ENCODE data around the gene VAV2.
A peak's percentile ranks its signal among the peaks of the same experiment; 100 is the strongest.

VAV2 gene

DNA sequence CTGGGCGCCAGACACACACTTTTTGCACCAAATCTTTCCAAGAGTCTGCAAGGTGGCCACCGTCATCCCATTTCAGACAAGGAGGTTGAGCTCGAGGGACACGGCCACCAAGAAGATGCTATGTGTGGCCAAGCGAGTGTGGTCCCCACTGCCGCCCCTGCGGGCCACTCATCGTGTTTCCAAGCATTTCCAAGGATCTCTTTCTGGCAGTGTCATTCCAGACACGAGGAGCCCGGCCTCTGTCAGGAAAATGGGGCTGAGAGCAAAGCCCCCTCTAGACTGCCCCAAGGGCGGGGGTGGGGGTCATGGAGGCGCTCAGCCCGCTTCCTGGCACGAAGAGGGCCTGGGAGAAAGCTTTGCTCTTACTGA lies 10.6 kb downstream of the VAV2 start:
- no peak overlapping the region for H3K4me3 ChIP-seq (ENCODE audit: low read depth, low read length)
- no peak for TF ChIP-seq CTCF (IDR thresholded peaks at IDR 0.05; ENCODE audit: low read depth, low read length)

GRCh38 chr9:133980864-133981588 lies 11.1 kb downstream of the VAV2 start:
- no peak for TF ChIP-seq CTCF (IDR thresholded peaks at IDR 0.05; ENCODE audit: low read depth, low read length)
- H3K4me3 ChIP-seq (ENCODE audit: low read depth, low read length) = no peak overlapping the region

GRCh38 chr9:133979921-133980863 lies 11.9 kb downstream of the VAV2 start:
- no peak overlapping the region for H3K4me3 ChIP-seq (ENCODE audit: low read depth, low read length)
- TF ChIP-seq CTCF (IDR thresholded peaks at IDR 0.05; ENCODE audit: low read depth, low read length) = no peak

- TF ChIP-seq CTCF (IDR thresholded peaks at IDR 0.05; ENCODE audit: low read depth, low read length) = no peak
- H3K4me3 ChIP-seq (ENCODE audit: low read depth, low read length) = peak overlapping the region; percentile 33
Observed at GRCh38 chr9:133979273-133979920, 12.7 kb downstream of the VAV2 start.

- peak overlapping the region; percentile 33 for H3K4me3 ChIP-seq (ENCODE audit: low read depth, low read length)
- TF ChIP-seq CTCF (IDR thresholded peaks at IDR 0.05; ENCODE audit: low read depth, low read length) = no peak
Observed at GRCh38 chr9:133978899-133979272, 13.2 kb downstream of the VAV2 start.

DNA sequence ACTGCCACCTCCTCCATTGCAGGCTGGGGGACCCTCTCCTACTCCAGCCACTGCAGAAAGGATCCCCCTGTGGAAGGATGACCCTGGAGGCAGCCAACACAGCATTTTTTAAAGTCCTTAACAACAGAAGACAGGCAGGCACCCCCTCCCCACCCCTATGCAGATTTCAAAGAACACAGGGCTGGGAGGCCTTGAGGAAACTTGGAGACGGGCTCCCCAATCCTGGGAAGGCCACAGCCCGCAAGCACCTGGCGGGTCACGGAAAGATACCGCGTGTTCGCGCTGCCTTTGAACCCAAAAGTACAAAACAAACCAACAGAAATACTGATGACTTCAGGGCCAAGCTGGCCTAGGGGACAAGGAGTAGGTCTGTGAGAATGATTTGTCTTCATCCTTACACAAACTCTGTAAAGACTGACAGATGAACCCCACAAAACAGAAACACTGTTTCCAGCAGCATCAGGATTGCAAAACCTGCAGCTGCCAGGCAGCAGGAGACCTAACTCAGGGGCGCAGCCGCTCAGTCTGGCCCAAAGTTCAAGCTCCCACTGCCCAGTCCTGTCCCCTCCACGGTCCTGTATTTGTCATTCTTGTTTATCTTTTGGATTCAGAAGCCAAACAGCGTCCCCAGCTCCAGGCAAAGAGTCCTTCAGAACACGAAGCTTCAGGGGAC lies 13.8 kb downstream of the VAV2 start:
- TF ChIP-seq CTCF (IDR thresholded peaks at IDR 0.05; ENCODE audit: low read depth, low read length) = no peak
- no peak overlapping the region for H3K4me3 ChIP-seq (ENCODE audit: low read depth, low read length)
